Measurements from ENCODE around the gene PRR35. TPM values are rescaled to one million over a fixed set of nuclear protein-coding genes. Genes with fewer than 3 reads are reported as not detected.
A peak's percentile ranks its signal among the peaks of the same experiment; 100 is the strongest.

Gene PRR35
- total RNA-seq, 2 experiments from 2014 or later: not detected

DNA sequence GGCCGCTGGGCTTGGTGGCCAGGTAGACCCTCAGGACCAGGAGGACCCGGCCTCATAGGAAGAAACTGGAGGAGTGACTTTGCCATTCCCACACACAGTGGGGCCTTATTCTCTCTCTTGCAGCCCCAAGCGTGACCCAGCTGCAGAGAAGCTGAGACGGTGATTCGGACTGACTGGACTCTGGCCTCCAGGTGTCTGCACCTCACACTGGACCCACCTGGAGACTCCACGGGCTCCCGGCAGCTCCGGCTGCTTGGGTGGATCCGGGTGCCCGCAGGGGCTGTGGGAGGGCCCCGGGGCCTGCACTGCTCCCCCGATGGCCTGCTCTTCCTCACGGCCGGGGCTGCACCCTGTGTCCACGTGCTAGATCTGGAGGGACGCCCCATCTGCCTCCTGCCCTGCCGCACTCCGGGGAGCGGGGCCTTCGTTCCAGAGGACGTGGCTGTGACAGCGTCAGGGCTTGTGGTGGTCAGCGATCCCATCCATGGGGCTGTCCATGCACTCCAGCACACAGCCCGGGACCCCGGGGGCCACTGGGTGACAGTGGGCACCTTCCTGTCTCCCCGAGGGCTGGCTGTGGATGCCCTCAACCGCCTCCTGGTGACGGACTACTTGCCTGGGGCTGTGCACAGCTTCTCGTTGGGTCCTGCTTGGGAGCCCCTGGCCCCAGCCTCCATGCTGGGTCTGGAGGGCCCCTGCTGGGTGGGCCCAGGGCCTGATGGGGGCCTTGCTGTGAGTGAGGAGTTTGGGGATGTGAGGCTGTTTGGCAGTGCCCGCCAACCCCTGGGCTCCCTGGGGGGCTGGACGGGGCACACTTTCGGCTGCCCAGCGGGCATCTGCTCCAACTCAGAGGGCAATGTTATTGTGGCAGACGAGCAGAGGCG is 7.4 kb downstream of the PRR35 start:
- H3K27me3 Mint-ChIP-seq: no peaks in the 10 kb centered on the region
- DNase-seq (no peak), ATAC-seq (ENCODE audit: poor library complexity) (no peak)
- Histone ChIP-seq H3K9me3 (ENCODE audit: control insufficient read depth in 1 of 2, insufficient read depth in 1 of 2, low read length in 2 of 2) (no peaks in the 10 kb centered on the region), H3K4me1 (ENCODE audit: insufficient read depth, low read length) (peaks cover 55% of the 10 kb centered on the region), H3K27ac (ENCODE audit: low read depth in 1 of 2, low read length in 2 of 2) (peak overlapping the region; percentile 26 to 72), H3K4me3 (ENCODE audit: low read length) (peak overlapping the region; percentile 56), H3K27me3 (ENCODE audit: control insufficient read depth in 1 of 2, insufficient read depth in 2 of 2, low read length in 2 of 2) (no peaks in the 10 kb centered on the region), H3K36me3 (ENCODE audit: insufficient read depth, low read length) (no peaks in the 10 kb centered on the region)
- H3K9me3 Mint-ChIP-seq: no peaks in the 10 kb centered on the region
- CTCF ChIA-PET: no interaction called here
- POLR2A ChIA-PET: interaction anchor here (0.9 to 1.3 kb wide), 5 partner anchors 21 to 128 kb away, joined by 3 to 4 read pairs (median 3); partner anchors contain the start of genes CAPN15 and METTL26
- intact Hi-C loops (cut with DNase I, micrococcal nuclease): no loop called here
- H3K36me3 Mint-ChIP-seq (ENCODE audit: low read depth): peaks cover 4% of the 10 kb centered on the region
- TF ChIP-seq, protein P1, sequence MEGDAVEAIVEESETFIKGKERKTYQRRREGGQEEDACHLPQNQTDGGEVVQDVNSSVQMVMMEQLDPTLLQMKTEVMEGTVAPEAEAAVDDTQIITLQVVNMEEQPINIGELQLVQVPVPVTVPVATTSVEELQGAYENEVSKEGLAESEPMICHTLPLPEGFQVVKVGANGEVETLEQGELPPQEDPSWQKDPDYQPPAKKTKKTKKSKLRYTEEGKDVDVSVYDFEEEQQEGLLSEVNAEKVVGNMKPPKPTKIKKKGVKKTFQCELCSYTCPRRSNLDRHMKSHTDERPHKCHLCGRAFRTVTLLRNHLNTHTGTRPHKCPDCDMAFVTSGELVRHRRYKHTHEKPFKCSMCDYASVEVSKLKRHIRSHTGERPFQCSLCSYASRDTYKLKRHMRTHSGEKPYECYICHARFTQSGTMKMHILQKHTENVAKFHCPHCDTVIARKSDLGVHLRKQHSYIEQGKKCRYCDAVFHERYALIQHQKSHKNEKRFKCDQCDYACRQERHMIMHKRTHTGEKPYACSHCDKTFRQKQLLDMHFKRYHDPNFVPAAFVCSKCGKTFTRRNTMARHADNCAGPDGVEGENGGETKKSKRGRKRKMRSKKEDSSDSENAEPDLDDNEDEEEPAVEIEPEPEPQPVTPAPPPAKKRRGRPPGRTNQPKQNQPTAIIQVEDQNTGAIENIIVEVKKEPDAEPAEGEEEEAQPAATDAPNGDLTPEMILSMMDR (IDR thresholded peaks at IDR 0.05): no peak
- peak overlapping the region; percentile 84 for H3K4me3 Mint-ChIP-seq
- peaks cover 33% of the 10 kb centered on the region for H3K4me1 Mint-ChIP-seq (ENCODE audit: low read depth)
- H3K27ac Mint-ChIP-seq: peak overlapping the region; percentile 84

DNA sequence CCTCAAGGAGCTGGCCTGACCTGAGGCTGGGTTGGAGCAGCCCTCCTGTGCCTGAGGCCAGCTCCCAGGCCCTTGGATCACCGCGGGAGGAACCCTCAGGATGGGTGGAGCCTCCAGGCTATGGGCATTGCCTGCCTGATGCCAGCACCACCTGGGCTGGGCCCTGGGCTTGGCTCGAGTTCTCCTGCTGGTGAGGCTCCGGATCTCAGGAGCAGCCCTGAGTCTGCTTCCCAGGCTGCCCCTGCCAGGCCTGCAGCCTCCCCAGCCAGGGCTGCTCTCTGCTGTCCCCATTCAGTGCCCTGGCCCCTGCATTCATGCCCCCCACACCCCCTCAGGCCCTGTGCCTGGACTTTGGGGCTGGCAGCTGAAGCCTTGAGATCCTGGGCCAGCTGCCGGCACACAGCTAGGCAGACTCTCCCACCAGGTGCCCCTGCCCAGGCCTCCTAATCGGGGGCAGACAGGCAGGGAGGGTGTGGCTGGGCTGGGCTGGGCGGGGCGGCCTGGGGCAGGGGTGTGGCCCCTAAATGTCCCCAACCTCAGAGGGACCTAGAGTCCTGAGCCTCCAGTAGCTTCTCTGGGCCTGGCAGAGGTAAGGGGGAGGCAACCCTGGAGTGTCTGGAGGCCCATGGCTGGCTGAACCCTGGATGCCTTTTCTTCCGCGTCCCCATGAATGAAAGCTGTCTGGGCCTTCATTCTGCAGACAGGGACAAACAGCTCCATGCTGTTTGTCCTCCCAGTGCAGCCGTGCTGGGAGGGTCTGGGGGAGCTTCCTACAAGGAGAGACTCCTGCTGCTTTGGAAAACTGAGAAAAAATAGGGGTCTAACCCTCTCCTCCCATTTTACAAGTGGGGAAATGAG is 8.4 kb downstream of the PRR35 start:
- Histone ChIP-seq H3K4me3 (ENCODE audit: low read length) (peak overlapping the region; percentile 61), H3K4me1 (ENCODE audit: insufficient read depth, low read length) (peaks cover 55% of the 10 kb centered on the region), H3K27ac (ENCODE audit: low read depth in 1 of 2, low read length in 2 of 2) (peak overlapping the region; percentile 64 to 70), H3K36me3 (ENCODE audit: insufficient read depth, low read length) (no peaks in the 10 kb centered on the region), H3K9me3 (ENCODE audit: control insufficient read depth in 1 of 2, insufficient read depth in 1 of 2, low read length in 2 of 2) (no peaks in the 10 kb centered on the region), H3K27me3 (ENCODE audit: control insufficient read depth in 1 of 2, insufficient read depth in 2 of 2, low read length in 2 of 2) (no peaks in the 10 kb centered on the region)
- ATAC-seq (ENCODE audit: poor library complexity) (no peak), DNase-seq (no peak)
- Mint-ChIP-seq H3K4me1 (ENCODE audit: low read depth) (peaks cover 33% of the 10 kb centered on the region), H3K27ac (peak overlapping the region; percentile 85), H3K9me3 (no peaks in the 10 kb centered on the region), H3K36me3 (ENCODE audit: low read depth) (peaks cover 4% of the 10 kb centered on the region), H3K27me3 (no peaks in the 10 kb centered on the region), H3K4me3 (peak overlapping the region; percentile 88)
- ChIA-PET CTCF (no interaction called here), POLR2A (interaction anchor here (1.0 to 1.4 kb wide), 4 partner anchors 20 to 99 kb away, joined by 3 read pairs; partner anchors contain the start of genes RAB40C and RHOT2)
- TF ChIP-seq, protein P1 (IDR thresholded peaks at IDR 0.05): no peak
- intact Hi-C loops (cut with DNase I, micrococcal nuclease): loop anchor here in 1 of 2 experiments (1.0 kb wide), 3 partner anchors 22 to 68 kb away; partner anchors contain the start of genes CAPN15, METTL26 and RAB40C

Measured in CD4-positive, alpha-beta T cell (primary cell).